HG02798 (cell line): Measurements from ENCODE around the gene LRRC57.

Source experiments
- ATAC-seq: cut with Tn5 transposase; IDR thresholded peaks from one replicate; pipeline ENCODE4 v1.9.1; 2021; ENCODE audit warnings: mild to moderate bottlenecking; ENCODE audit not compliant: unreplicated experiment, poor library complexity

Gene LRRC57

DNA sequence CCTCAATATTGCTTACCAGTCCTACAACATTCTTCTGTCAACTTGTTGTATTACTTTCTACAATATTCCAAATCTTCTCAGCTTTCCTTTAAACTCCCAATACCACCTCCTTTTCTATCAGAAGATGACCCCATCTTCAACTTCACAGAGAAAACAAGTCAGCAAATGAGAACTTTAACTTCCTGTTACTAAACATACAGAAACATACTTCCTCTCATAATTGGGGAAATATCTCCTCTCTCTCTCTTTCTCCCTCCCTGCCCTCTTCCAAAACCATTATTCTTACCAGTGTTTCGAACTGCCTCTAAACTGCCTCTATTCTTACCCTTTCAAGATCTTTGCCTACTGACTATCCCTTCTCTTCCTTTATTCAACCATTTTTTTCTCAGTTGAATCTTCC lies 54.9 kb downstream of the LRRC57 start:
- no peak for ATAC-seq

- no peak for ATAC-seq
Observed at GRCh38 chr15:42491539-42492225, 56.9 kb downstream of the LRRC57 start.

GRCh38 chr15:42490671-42491538 lies 57.7 kb downstream of the LRRC57 start, which contains the start of gene ZNF106:
Gene ZNF106, minus strand, starts transcription at chr15:42491141. Its CDS starts 18,852 bp downstream, at chr15:42472289.
- ATAC-seq, result peak; percentile 69

GRCh38 chr15:42490291-42490670 lies 58.3 kb downstream of the LRRC57 start:
- no peak for ATAC-seq
